ENCODE measurements around the gene ISCA2.

ISCA2 gene

DNA sequence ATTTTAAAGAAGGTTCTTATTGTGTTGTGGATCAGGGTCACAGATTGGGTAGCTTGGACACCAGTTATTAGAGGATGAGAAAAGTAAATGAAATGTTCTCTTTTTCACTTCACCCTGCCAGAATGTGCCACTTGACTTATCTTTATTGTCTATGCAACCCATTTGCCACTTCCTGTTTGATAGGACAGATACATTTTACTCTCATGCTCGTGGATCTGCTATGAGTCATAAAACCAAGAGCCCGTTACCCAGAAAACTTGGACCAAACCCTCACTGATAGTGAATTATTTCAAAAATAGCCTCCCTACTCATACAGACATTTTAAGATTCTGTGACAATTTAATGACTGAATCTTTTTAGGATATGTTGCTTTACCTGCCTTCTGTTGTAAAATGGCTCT is 1.8 kb downstream of the ISCA2 start:
- Mint-ChIP-seq H3K9me3 (no peaks in the 10 kb centered on the region), H3K4me1 (ENCODE audit: low read depth) (peaks cover 24% of the 10 kb centered on the region), H3K27ac (no peak overlapping the region), H3K4me3 (no peak overlapping the region), H3K36me3 (ENCODE audit: low read depth) (peaks cover 8% of the 10 kb centered on the region), H3K27me3 (no peaks in the 10 kb centered on the region)
- intact Hi-C loops (cut with micrococcal nuclease) = no loop called here

DNA sequence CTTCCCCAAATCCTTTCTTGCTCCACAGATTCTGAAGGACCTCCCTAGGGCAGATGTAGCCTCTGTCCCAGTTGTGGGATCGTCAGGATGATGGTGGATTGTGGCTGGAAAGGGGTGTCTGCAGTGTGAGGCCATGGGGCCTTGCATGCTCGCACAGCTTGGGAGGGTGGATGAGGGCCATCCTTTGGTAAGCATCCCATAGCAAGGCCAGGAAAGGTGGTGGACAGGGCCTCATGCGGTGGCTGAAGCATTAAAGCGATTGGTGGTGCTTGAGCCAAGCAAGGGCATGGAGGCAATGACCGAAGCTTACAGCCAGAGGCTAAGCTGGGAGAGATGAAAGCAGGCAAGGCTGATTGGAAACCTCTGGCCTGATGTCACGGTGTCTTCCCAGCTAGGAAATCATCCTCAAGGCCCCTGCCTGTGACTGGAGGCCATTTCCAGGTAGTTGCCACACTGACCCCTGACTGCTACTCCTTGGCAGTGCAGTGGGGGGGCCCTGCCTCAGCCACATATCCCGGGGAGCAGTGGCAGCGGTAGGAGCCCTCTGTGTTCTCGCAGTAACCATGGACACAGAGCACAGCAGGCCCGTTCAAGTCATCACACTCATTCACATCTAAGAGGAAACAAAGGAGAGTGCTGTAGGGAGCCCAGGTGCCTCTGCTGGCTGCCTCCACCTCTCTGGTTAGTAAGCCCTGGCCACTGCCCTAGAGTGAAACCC is 7.0 kb downstream of the ISCA2 start:
- Mint-ChIP-seq H3K9me3 (no peaks in the 10 kb centered on the region), H3K36me3 (ENCODE audit: low read depth) (no peaks in the 10 kb centered on the region), H3K27ac (no peak overlapping the region), H3K4me3 (no peak overlapping the region), H3K27me3 (no peaks in the 10 kb centered on the region), H3K4me1 (ENCODE audit: low read depth) (peaks cover 14% of the 10 kb centered on the region)
- intact Hi-C loops (cut with micrococcal nuclease) = no loop called here

DNA sequence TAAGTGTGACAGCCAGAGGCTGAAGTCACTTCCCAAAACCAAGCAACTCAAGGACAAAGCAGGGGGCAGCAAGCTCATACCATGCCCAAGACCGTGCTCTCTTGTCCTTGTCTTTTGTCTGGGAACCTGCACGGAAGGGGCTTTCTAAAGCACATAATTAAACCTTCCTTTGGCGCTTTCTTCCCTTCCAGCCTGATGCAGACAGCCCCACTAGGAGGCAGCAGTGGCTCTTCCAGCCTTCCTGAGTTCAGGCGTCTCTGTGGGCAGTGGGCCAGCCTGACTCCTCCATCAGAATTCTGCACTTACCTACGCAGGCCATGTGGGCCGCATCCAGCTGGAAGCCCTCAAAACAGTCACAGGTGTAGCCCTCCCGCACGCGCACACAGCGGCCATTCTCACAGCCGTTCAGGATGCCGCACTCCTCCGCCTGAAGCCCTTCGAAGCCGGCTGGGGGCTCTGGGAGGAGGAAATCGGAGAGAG is 7.6 kb downstream of the ISCA2 start:
- no peaks in the 10 kb centered on the region for H3K9me3 Mint-ChIP-seq
- H3K4me1 Mint-ChIP-seq (ENCODE audit: low read depth) = peaks cover 14% of the 10 kb centered on the region
- intact Hi-C loops (cut with micrococcal nuclease) = no loop called here
- H3K27ac Mint-ChIP-seq = no peak overlapping the region
- H3K36me3 Mint-ChIP-seq (ENCODE audit: low read depth) = no peaks in the 10 kb centered on the region
- H3K27me3 Mint-ChIP-seq = peaks cover 4% of the 10 kb centered on the region
- H3K4me3 Mint-ChIP-seq = no peak overlapping the region

DNA sequence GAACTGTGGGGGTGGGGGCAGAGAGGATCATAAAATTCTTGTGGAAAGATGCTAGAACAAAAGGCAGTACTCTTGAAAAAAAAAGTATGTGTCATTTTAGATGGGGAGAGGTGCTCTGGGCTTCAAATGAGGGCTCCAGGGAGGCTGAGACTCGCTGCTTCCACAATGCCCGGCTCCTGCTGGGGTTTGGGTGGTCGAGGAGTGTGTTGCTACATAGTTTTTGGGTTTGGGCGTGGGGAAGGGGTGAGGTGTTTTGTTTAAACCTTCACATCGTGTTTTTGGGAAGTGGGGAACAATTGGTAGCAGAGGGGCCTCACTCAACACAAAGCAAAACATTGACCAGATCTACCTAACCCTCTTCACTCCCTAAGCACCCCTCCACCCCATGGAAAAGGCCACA is 8.1 kb downstream of the ISCA2 start:
- Mint-ChIP-seq H3K4me3 (no peak overlapping the region), H3K27me3 (peaks cover 5% of the 10 kb centered on the region), H3K27ac (no peak overlapping the region), H3K36me3 (ENCODE audit: low read depth) (no peaks in the 10 kb centered on the region), H3K9me3 (no peaks in the 10 kb centered on the region), H3K4me1 (ENCODE audit: low read depth) (peaks cover 14% of the 10 kb centered on the region)
- intact Hi-C loops (cut with micrococcal nuclease) = no loop called here

DNA sequence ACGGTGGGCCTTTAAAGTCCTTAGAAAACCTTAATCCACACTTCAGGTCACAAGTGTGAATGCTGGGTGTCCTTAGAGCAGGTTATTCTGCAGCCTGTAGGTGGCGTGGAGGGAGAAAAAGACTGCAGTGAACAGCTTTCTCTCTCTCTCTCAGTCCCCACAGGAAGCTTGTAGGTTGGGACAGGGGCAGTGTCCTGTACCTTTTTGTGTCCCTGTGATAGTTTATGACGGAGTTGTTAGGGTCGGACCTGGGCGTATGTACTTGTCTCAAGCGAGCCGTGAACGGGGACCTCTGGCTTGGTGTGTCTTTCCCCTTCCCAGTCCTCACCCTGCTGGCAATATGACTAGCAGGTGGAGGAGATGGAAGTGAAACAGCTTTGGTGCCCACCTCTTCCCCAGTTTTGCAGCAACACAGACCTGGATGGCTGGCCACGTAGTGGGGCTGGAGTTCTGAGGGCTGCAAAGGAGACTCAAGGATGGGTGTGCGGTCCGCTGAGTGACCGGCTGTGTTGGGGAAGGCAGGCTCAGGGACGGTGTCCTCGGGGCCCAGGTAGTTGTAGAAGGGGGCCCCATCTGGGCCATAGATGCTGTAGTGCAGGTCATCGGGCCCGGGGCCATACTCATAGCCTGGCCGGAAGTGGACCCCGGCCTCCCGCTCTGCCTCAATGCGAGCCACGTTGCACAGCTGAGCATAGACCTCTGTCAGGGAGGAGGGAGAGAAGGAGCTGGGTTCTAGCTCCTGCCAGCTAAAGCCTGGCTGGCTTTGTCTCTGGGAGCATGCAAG is 8.9 kb downstream of the ISCA2 start:
- no peaks in the 10 kb centered on the region for H3K36me3 Mint-ChIP-seq (ENCODE audit: low read depth)
- H3K9me3 Mint-ChIP-seq = no peaks in the 10 kb centered on the region
- peaks cover 19% of the 10 kb centered on the region for H3K4me1 Mint-ChIP-seq (ENCODE audit: low read depth)
- no peak overlapping the region for H3K4me3 Mint-ChIP-seq
- intact Hi-C loops (cut with micrococcal nuclease) = no loop called here
- H3K27me3 Mint-ChIP-seq = peaks cover 11% of the 10 kb centered on the region
- no peak overlapping the region for H3K27ac Mint-ChIP-seq

DNA sequence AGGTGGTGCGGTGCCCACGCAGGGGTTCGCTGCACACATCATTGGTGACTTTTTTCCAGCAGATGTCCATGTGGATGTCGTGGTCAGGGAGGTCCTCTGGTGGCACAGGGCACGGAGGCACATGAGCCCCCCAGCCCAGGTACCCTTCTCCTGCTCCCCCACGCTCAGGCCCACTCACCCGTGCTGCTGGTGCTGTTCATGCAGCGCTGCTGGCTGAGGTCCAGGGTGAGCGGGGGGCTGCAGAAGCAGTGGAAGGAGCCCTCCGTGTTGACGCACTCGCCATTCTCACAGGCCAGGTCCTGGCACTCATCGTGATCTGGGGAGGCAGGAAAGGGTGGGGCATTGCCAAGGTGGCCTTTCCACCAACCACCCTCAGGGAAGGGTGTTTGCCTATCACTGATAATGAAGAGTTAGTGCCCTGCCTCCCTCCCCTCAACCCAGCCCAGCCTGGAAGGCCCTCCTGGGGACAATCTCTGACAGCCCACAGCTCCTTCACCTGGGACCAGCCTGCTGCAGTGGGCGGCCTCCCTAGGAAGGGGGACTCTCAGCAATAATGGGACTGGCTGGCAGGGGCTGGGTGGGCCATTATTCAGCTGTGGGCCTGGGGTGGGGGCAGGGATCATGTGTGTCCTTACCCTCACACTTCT is 9.8 kb downstream of the ISCA2 start:
- Mint-ChIP-seq H3K9me3 (no peaks in the 10 kb centered on the region), H3K36me3 (ENCODE audit: low read depth) (no peaks in the 10 kb centered on the region), H3K4me3 (no peak overlapping the region), H3K27me3 (peaks cover 17% of the 10 kb centered on the region), H3K4me1 (ENCODE audit: low read depth) (peaks cover 27% of the 10 kb centered on the region), H3K27ac (no peak overlapping the region)
- intact Hi-C loops (cut with micrococcal nuclease) = no loop called here

DNA sequence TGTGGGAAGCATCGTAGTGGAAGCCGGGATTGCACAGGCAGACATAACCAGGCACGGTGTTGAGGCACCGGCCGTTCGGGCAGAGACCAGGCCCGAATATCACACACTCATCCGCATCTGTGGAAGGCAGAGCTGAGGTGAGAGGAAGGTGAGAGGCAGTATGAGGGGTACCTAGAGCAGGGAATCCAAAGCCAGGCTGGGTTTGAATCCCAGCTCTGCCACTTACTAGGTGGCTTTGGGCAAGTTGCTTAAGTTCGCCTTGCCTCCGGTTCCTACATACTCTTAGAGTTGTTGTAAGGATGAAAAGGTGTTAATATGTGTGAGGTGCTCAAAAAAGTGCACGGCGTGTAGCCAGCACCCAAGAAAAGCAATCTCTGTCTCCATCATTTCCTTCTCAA is 10.4 kb downstream of the ISCA2 start:
- Mint-ChIP-seq H3K27me3 (peaks cover 22% of the 10 kb centered on the region), H3K4me1 (ENCODE audit: low read depth) (peaks cover 30% of the 10 kb centered on the region), H3K4me3 (no peak overlapping the region), H3K27ac (no peak overlapping the region), H3K36me3 (ENCODE audit: low read depth) (no peaks in the 10 kb centered on the region), H3K9me3 (no peaks in the 10 kb centered on the region)
- intact Hi-C loops (cut with micrococcal nuclease) = no loop called here

DNA sequence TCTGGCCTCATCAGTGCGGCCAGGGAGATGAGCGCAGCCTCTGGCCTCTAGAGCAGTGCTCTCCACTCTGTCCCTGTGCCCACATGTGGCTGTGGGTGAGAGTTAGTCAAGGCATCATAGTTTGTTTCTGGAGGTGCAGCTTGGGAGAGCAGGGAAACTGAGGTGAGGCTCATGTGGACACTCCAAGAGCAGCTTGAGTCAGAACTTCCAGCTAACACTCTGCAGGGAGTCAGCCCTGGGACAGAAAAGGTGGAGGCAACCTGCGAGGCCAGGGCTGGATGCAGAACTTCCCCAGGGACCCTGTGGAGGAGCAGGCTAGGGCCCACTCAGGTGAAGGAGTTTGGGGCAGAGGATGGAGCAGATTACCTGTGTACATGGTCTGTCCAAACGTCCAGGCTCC is 10.8 kb downstream of the ISCA2 start:
- no peak overlapping the region for H3K4me3 Mint-ChIP-seq
- no peaks in the 10 kb centered on the region for H3K36me3 Mint-ChIP-seq (ENCODE audit: low read depth)
- no peaks in the 10 kb centered on the region for H3K9me3 Mint-ChIP-seq
- H3K27ac Mint-ChIP-seq = no peak overlapping the region
- H3K4me1 Mint-ChIP-seq (ENCODE audit: low read depth) = peaks cover 30% of the 10 kb centered on the region
- H3K27me3 Mint-ChIP-seq = peaks cover 24% of the 10 kb centered on the region
- intact Hi-C loops (cut with micrococcal nuclease) = no loop called here

DNA sequence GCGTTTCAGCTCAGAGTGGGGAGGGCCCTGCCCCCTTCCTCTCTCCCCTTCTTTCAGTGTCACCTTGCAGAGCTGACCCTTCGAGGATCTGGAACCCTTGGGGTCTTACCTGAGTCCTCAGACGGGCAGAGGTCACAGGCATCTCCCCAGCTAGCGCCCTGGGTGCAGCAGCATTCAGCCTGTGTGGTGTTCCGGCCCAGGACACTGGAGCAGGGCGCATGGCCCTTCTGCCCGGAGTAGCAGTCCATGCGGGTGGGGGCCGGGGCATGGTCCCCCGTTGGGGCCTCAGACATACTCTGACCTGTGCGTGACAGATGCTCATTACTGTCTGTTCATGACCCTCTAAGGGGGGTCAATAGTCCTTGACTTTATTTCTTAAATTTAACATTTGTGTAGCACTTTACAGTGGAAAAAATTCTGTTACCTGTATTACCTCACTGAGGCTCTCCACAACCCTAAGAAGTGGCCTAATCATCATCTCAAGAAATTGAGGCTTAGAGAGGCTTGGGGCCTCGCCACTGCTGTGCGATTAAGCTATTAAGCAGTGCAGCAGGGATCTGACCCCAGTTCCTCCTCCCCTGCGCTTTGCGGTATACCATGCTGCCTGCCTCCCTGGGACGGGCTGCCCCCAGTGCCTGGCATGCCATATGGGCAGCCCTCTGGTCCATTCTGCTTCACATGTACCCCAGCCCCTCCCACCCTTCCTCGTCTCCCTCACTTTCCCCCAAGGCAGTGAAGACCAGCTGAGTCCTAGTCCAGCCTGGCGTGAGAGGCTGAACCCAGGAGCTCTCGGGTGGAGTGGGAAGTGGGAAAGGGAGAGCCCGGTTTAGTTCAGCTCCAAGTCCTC is 11.5 kb downstream of the ISCA2 start:
- Mint-ChIP-seq H3K4me3 (no peak overlapping the region), H3K9me3 (no peaks in the 10 kb centered on the region), H3K4me1 (ENCODE audit: low read depth) (peaks cover 30% of the 10 kb centered on the region), H3K36me3 (ENCODE audit: low read depth) (no peaks in the 10 kb centered on the region), H3K27me3 (peaks cover 24% of the 10 kb centered on the region), H3K27ac (no peak overlapping the region)
- intact Hi-C loops (cut with micrococcal nuclease) = no loop called here

DNA sequence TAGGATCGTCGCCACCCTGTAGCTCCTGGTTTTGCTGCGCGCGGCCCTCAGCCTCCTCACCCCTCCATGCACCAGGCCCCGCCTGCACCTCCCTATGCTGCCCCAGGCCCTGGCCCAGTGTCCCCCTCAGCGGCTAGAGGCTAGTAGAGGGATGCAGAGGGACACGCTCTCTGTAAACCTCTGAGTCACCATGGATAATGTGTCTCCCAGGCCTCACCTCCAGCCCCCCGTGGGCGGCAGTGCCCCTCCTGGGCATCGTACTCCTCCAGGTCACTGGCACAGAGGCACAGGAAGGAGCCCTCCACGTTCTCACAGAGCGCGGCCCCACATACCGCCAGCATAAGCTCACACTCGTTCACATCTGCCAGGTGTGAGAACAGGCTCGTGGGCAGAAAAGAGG is 12.3 kb downstream of the ISCA2 start:
- Mint-ChIP-seq H3K36me3 (ENCODE audit: low read depth) (no peaks in the 10 kb centered on the region), H3K9me3 (no peaks in the 10 kb centered on the region), H3K27me3 (peaks cover 24% of the 10 kb centered on the region), H3K4me3 (no peak overlapping the region), H3K4me1 (ENCODE audit: low read depth) (peaks cover 35% of the 10 kb centered on the region), H3K27ac (no peak overlapping the region)
- intact Hi-C loops (cut with micrococcal nuclease) = no loop called here

DNA sequence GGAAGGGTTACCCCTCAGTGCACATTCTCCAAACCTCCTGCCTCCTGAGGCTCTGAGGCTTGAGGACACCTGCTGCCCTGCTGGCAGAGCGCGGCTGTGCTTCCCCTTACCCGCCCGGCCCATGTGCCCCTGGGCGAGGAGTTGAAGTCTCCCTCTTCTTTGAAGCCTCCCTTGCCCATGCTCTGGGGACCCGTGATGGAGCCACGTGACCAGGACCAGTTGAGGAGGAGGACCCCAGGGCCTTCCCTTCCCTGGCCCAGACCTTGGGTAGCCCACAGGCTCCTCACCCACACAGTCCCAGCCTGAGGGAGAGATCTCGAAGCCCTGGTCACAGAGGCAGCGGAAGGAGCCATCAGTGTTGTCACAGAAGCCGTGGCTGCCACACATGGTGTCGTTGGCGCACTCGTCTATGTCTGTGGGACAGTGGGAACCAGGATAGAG is 12.9 kb downstream of the ISCA2 start:
- Mint-ChIP-seq H3K27me3 (peaks cover 24% of the 10 kb centered on the region), H3K4me1 (ENCODE audit: low read depth) (peaks cover 38% of the 10 kb centered on the region), H3K9me3 (no peaks in the 10 kb centered on the region), H3K36me3 (ENCODE audit: low read depth) (no peaks in the 10 kb centered on the region), H3K27ac (no peak overlapping the region), H3K4me3 (no peak overlapping the region)
- intact Hi-C loops (cut with micrococcal nuclease) = no loop called here

DNA sequence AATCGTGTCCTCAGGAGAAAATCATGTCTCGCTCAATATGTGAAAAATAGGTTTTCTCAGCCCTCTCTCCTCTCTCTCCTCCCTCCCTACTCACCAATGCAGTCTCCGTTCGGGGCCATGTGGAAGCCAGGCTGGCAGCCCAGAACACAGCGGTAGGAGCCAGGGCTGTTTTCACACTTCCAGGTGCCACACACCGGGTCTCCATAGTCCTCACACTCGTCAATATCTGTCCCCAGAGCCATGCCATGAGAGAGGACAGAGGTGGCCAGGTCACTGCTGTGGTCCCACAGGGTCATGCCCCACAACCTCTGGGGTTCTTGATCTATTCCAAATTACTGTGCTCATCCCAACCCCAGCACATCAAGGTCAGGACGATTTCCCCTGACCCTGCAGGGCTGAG is 13.5 kb downstream of the ISCA2 start:
- peaks cover 38% of the 10 kb centered on the region for H3K4me1 Mint-ChIP-seq (ENCODE audit: low read depth)
- no peaks in the 10 kb centered on the region for H3K36me3 Mint-ChIP-seq (ENCODE audit: low read depth)
- no peak overlapping the region for H3K27ac Mint-ChIP-seq
- H3K4me3 Mint-ChIP-seq = no peak overlapping the region
- peaks cover 24% of the 10 kb centered on the region for H3K27me3 Mint-ChIP-seq
- H3K9me3 Mint-ChIP-seq = no peaks in the 10 kb centered on the region
- intact Hi-C loops (cut with micrococcal nuclease) = no loop called here

DNA sequence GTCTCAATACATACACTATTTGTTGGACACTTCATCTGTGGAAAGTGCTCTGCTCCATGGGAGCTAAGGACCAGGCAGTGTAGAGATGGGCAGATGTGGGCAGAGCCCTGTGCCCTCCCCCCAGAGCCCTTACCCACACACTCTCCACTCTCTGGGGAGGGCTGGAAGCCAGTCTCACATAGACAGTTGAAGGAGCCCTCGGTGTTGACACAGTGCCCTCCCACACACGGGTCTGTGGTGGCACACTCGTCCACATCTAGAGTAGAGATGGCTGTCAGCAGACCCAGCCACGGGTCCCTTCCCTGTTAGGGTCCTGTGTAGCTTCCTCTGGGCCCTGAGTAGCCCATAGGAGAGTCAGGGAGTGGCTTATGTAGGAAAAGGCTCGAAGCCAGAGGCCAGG is 14.3 kb downstream of the ISCA2 start:
- H3K36me3 Mint-ChIP-seq (ENCODE audit: low read depth) = no peaks in the 10 kb centered on the region
- H3K9me3 Mint-ChIP-seq = no peaks in the 10 kb centered on the region
- peaks cover 24% of the 10 kb centered on the region for H3K27me3 Mint-ChIP-seq
- H3K4me3 Mint-ChIP-seq = no peak overlapping the region
- H3K4me1 Mint-ChIP-seq (ENCODE audit: low read depth) = peaks cover 41% of the 10 kb centered on the region
- intact Hi-C loops (cut with micrococcal nuclease) = no loop called here
- no peak overlapping the region for H3K27ac Mint-ChIP-seq

Data from dendritic cell treated with granulocyte-macrophage colony-stimulating factor and Interleukin-4, amounts not matched to agents 40 ng/mL and 50 ng/mL, for 4 days (primary cell).